Iris pigment epithelial cell (primary cell): ENCODE data around the gene QPRT.
"Not testable (repeated sequence)": the region's sequence is repeated elsewhere in the genome, so short reads cannot be mapped to it uniquely, and the experiment has no call there.

ENCODE experiments used
- DNase-seq: peaks from one replicate; pipeline ENCODE4 v3.0.0-alpha.2; 2011; ENCODE audit warnings: low read depth

QPRT gene

DNA sequence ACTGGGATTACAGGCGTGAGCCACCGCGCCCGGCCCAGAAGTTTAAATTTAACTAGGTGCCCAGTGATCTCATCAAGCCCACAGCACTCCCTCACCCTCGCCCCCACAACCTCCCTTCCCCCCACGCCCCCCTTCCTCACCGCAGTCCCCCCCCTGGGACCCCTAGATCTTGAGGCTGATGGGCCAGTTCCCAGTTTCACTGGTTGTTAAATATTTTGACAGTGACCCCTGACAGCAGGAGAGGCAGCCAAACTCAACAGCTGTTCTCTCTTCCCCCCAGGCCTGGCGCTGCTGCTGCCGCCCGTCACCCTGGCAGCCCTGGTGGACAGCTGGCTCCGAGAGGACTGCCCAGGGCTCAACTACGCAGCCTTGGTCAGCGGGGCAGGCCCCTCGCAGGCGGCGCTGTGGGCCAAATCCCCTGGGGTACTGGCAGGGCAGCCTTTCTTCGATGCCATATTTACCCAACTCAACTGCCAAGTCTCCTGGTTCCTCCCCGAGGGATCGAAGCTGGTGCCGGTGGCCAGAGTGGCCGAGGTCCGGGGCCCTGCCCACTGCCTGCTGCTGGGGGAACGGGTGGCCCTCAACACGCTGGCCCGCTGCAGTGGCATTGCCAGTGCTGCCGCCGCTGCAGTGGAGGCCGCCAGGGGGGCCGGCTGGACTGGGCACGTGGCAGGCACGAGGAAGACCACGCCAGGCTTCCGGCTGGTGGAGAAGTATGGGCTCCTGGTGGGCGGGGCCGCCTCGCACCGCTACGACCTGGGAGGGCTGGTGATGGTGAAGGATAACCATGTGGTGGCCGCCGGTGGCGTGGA lies 15.6 kb downstream of the QPRT start:
- no peak for DNase-seq

DNA sequence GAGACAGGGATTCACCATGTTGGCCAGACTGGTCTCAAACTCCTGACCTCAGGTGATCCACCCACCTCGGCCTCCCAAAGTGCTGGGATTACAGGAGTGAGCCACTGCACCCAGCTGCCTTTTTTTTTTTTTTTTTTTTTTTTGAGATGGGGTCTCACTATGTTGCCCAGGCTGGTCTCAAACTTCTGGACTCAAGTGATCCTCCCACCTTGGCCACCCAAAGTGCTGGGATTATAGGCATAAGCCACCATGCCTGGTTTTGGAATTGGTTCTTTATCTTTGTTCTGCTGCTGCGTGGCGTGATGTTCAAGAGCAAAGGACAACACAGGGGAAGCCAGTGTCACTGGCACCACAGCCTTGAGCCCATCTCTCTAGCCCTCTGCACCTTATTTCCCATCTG lies 16.7 kb downstream of the QPRT start:
- DNase-seq, result not testable (repeated sequence)

DNA sequence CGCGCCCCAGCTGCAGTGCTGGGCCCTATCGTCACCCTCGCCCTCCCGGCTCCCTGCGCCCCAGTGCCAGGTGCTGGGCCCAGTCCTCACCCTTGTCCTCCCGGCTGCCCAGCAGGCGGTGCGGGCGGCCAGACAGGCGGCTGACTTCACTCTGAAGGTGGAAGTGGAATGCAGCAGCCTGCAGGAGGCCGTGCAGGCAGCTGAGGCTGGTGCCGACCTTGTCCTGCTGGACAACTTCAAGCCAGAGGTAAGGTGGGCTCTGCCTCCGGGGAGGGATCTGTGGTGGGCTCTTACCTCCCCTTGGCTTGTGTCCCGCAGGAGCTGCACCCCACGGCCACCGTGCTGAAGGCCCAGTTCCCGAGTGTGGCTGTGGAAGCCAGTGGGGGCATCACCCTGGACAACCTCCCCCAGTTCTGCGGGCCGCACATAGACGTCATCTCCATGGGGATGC lies 17.9 kb downstream of the QPRT start:
- DNase-seq, result no peak

DNA sequence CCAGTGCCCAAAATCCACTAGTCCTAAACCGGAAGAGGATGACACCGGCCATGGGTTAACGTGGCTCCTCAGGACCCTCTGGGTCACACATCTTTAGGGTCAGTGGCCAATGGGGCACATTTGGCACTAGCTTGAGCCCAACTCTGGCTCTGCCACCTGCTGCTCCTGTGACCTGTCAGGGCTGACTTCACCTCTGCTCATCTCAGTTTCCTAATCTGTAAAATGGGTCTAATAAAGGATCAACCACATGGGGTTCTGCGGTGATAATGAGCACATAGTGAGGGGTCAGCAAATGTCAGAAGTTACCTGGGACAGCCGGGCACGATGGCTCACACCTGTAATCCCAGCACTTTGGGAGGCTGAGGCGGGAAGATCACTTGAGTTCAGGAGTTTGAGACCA lies 18.4 kb downstream of the QPRT start:
- no peak for DNase-seq

DNA sequence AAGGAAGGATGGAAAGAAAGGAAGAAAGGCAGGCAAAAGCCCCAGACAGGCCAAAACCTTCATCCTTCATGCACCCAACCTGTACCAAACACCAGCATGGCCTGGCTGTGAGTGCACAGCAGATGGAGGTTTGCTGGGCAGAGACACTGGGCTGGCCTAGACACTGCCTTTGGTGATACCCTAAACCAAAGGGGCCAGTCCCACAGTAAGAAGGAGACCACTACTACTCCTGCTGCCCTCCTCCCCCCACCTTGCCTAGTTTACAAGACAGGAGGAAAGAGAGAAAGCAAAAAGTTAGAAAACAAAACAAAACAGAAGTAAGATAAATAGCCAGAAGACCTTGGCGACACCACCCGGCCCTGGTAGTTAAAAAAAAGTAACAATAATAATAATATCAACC lies 19.1 kb downstream of the QPRT start:
- no peak for DNase-seq

DNA sequence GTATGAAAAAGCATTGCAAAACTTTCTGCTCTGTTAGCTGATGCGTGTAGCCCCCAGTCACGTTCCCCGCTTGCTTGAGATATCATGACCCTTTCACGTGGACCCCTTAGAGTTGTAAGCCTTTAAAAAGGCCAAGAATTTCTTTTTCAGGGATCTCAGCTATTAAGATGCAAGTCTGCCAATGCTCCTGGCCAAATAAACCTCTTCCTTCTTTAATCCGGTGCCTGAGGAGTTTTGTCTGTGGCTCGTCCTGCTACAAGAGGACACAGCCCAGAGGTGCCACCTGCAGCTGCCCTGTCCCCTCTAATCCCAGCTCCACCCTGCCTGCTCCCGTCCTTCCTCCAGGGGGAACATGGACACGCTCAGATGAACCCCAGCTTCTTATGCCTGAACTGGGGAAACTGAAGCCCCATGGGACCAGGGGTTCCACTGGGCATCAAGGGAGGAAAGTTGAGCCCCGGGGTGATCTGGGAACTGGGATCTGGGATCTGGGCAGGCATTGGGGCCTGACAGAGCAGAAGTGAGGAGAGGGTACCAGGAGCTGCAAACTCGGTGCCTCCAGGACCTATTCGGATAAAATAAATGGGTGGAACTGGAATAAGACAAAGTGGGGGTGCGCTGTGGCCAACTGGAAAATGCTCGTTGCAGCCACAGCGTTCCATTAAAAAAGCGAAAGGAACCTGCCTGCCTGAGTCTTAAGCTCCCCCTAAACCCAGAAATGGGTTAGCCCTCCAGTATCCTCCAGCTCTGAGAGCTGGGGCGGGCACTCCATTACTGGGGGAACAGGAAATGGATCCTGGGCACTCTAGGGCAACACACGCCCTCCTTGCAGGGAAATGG lies 19.7 kb downstream of the QPRT start:
- DNase-seq, result no peak

- no peak for DNase-seq
Measured at GRCh38 chr16:29699324-29700219, 20.6 kb downstream of the QPRT start.

- DNase-seq, result peak; percentile 87
Measured at GRCh38 chr16:29700253-29700987, 21.4 kb downstream of the QPRT start.

DNA sequence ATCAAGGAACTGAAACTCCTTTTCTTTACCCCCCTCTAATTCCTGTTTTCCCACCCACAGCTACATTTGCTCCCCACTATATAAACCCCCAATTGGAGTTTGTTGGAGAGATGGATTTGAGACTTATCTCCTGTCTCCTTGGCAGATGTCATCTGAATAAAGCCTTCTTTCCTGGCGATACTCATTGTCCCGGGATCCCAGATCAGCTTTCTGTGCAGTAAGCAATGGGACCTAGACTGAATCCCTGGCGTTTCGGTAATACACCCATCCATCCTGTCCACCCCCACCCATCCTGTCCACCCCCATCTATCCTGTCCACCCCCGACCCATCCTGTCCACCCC lies 22.2 kb downstream of the QPRT start:
- no peak for DNase-seq

- DNase-seq, result no peak
Measured at GRCh38 chr16:29702269-29702668, 23.3 kb downstream of the QPRT start.

DNA sequence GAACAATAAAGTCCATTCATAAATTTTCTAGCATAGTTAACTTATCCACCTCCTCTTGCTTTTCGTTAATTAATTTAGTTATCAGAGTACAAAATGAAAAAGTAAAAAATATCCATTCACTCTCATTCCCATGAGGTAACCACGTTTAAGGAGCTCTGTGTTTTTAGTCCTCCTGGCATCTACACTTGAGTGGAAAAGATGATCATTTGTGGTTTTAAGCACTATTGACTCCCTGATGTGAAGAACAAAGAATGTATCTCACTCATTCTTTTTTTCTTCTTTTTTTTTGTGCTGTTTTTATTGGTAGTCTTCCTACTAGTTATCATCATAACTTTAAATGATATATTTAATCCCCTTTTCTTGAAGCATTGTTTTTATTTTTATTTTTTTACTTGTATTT lies 26.1 kb downstream of the QPRT start:
- no peak for DNase-seq

DNA sequence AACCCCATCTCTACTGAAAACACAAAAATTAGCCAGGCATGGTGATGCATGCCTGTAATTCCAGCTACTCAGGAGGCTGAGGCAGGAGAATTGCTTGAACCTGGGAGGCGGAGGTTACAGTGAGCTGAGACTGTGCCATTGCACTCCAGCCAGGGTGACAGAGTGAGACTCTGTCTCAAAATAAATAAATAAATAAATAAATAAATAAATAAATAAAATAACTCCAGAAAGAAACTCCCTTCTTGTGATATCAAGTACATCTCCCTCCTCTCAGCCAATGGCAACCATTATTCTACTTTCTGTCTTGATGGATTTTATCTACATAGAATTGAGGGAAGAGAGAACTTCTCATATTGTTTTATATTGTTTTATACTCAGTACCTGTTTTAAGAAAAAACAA lies 28.2 kb downstream of the QPRT start:
- not testable (repeated sequence) for DNase-seq

DNA sequence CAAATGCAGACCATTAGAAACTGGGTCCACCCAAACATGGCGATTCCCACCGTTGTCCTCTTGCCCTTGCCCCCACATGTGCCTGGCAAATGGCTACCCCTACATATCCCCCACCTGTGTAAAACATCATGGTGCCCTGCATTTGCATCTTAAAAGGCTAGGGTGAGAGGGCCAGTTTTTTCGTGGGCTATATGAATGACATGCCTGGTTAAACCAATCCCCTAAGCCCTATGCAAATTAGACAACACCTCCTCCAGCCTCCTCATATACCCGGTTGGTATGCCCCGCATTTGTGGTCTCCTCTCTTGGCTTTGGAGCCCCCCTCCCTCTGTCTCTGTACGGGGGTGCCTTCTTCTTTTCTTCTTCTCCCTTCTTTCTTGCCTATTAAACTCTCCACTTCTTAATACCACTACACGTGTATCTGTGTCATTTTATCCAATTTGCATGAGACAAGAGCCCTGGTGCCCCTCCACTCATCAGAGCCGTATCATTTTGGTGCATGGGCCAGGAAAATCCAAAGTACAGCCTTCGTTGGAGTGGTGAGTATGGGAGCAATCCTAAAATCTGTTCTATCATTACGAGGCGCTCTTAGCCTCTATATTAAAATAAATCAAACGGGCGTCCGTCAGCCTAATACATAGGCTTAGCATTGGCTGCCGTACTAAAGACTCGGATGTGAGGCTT lies 30.1 kb downstream of the QPRT start:
- DNase-seq, result no peak

- DNase-seq, result not testable (repeated sequence)
Measured at GRCh38 chr16:29709657-29710056, 30.7 kb downstream of the QPRT start.

- peak; percentile 81 for DNase-seq
Measured at GRCh38 chr16:29710227-29711219, 31.5 kb downstream of the QPRT start.

DNA sequence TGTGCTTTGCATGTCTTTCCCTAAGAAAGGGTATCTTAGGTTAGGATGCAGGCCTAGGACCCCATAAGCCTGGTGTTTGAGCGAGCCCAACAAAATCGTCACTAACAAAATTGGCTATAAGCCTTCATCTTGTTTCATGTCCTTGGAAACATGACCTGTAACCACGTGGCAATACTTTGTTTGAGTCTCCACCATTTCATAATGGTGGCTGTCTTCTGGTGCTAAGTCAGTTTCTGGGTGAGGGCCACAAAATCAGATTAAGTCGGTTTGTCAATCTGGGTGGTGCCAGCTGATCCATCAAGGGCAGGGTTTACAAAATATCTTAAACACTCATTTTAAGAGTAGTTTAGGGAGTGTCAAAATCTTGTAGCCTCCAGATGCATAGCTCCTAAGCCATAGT lies 33.8 kb downstream of the QPRT start:
- DNase-seq, result no peak

- DNase-seq, result no peak
Measured at GRCh38 chr16:29714396-29714795, 35.4 kb downstream of the QPRT start.

- no peak for DNase-seq
Measured at GRCh38 chr16:29714972-29715371, 36.0 kb downstream of the QPRT start.

DNA sequence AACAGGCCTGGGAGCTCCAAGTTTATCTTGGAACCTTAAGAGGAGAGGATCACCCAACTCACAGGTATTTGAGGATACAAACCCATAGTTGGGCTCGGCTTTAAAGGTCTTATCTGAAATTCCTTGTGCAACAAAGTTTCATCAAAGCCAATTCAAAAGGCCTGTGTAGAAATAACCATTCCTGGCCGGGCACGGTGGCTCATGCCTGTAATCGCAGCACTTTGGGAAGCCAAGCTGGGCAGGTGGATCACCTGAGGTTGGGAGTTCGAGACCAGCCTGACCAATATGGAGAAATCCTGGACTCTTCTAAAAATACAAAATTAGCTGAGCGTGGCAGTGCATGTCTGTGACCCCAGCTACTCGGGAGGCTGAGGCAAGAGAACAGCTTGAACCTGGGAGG lies 38.1 kb downstream of the QPRT start:
- DNase-seq, result no peak

DNA sequence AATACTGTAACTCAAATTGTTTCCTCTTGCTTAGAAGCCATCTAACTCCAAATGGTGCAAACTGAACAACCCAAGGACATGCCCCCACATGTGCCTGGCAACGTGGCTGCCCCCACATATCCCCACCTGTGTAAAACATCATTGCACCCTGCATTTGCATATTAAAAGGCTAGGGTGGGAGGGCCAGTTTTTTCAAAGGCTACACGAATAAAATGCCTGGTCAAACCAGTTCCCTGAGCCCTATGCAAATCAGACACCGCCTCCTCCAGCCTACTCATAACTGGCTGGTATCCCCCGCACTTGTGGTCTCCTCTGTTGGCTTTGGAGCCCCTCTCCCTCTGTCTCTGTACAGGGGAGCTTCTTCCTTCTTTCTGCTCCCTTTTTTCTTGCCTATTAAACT lies 40.1 kb downstream of the QPRT start:
- no peak for DNase-seq
